NCI-H446 (cell line): ENCODE data around the gene AOC2.
A peak's percentile ranks its signal among the peaks of the same experiment; 100 is the strongest.
"Not testable (repeated sequence)": the region's sequence is repeated elsewhere in the genome, so short reads cannot be mapped to it uniquely, and the experiment has no call there.

Experiments
- DNase-seq, 2 experiments: peaks; one replicate each; lab custom pipeline; 2025; lab: John Stamatoyannopoulos, UW

The AOC2 gene

GRCh38 chr17:42883802-42884558 is 39.6 kb downstream of the AOC2 start:
- no peak for DNase-seq

- DNase-seq = not testable (repeated sequence)
Observed at GRCh38 chr17:42885806-42886205, 41.4 kb downstream of the AOC2 start.

GRCh38 chr17:42886283-42887176 is 42.1 kb downstream of the AOC2 start:
- DNase-seq = no peak

GRCh38 chr17:42889809-42890208 is 45.4 kb downstream of the AOC2 start:
- DNase-seq = no peak

GRCh38 chr17:42891539-42892152 is 47.3 kb downstream of the AOC2 start:
- DNase-seq = peak in 1 of 2 experiments; percentile 32

GRCh38 chr17:42893359-42893758 is 49.0 kb downstream of the AOC2 start:
- DNase-seq = no peak

- DNase-seq = no peak
Observed at GRCh38 chr17:42894283-42895184, 50.2 kb downstream of the AOC2 start.

GRCh38 chr17:42895185-42895555 is 50.8 kb downstream of the AOC2 start:
- DNase-seq = peak; percentile 10 to 71

GRCh38 chr17:42898147-42898811 is 53.9 kb downstream of the AOC2 start:
- no peak for DNase-seq

GRCh38 chr17:42899981-42900380 is 55.6 kb downstream of the AOC2 start:
- DNase-seq = not testable (repeated sequence)
